Left lobe of liver (tissue), 2 donors: ENCODE measurements around the gene TSPAN32. TPM values are rescaled to one million over a fixed set of nuclear protein-coding genes. Genes with fewer than 3 reads are reported as not detected.
A peak's percentile ranks its signal among the peaks of the same experiment; 100 is the strongest.

Experiments
- ATAC-seq: fragments of 200-7000 bp; cut with Tn5 transposase; one replicate; pipeline ENCODE4 v1.9.1; 2020; ENCODE audit warnings: mild to moderate bottlenecking, moderate library complexity
- DNase-seq: peaks from one replicate; pipeline ENCODE4 v3.0.0-alpha.2; 2020; ENCODE audit warnings: low spot score
- total RNA-seq: library from RNA; stranded (reverse); gene quantifications from one replicate; pipeline ENCODE4 v1.2.1, GENCODE V29; 2021
- donor health status: DM: no; HTN: no; CAD: no; lungs with moderate emphysema.
- donor health status: DM: no; HTN: yes; CAD: no.

The TSPAN32 gene
- total RNA-seq, 1 donor from 2014 or later, result 0.35 TPM

- no peak for ATAC-seq
- no peak for DNase-seq
Measured at GRCh38 chr11:2266586-2267305, 35.1 kb upstream of the TSPAN32 start.

- DNase-seq (no peak), ATAC-seq (no peak)
Measured at GRCh38 chr11:2267306-2267850, 34.4 kb upstream of the TSPAN32 start.

DNA sequence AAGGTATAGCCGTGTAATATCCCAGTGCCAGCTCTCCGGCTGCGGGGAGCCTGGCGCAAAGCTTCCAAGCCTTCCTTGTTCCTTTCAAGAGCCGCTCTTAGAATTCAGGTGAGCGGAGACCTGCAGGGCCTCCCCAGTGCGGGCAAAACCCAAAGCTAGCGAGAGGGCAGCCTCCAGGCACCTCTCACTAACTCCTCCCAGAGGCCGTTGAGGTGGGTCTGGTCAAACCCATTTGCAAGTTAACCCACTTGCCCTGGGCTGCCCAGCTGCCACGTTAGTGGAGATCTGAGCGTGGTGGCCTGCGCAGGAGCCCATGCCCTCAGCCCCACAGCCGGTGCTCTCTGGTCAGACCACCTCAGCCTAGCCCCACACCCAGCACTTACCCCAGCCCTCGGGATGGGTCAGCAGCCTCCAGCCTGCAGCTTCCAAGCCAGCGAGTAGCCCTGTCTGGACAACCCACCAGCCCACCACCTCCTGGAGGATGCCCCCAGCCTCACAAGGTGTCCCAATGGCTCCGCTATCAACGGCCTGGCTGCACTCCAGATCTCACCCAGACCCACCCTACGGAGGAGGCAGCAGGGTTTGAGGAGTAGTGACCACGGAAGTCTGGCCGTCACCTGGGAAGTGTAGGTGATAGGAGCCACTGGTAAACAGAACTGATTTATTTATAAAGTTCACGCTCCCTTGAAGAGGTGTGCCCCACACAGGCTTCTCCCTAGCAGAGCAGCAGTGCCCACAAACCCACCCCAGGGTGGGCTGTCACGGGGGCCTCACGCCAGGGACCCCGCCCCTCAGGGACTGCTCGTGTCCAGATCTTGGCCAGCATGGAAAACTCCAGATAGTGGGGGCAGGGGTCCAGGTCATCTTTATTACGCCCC, 33.7 kb upstream of the TSPAN32 start:
- no peak for DNase-seq
- ATAC-seq, result no peak

DNA sequence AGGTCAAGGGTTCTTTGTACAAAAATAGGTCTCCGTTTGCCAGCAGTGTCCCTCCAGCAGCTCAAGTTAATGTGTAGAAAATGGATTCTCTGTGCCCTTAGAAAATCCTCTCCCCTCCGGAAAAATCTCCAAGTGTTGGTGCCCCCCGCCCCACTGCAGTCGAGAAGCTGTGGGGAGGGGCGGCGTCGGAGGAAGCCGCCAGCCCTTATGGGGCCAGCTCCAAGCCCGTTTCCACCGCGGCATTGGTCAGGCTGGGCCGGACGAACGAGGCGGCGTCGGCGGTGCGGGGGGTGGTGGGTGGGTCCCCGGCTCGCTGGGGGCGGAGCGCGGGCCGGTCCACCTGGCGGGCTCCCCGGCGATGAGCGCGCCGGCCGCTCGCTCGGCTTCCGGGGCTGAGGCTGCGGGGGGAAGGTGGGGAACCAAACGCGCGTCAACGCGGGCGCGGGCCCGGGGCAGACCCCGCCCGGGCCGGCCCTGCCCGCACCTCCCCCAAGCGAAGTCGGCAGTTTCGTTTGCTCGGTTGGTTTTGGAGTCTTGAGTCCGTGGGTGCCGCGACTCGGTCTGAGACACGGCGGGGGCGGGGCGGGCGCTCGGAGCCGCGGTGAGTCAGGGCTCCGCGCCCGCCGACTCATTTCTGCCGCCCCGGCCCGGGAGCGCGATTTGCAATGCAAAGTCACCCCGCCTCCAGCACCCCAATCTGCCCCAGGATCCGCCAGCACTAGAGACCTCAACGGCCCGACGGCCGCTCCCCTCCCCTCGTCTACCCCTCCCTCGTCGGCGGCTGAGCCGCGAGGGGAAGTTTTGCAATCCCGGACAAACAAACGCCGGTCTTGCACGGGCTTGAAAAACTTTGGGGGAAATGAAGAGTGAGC, 32.8 kb upstream of the TSPAN32 start:
- peak; percentile 66 for ATAC-seq

DNA sequence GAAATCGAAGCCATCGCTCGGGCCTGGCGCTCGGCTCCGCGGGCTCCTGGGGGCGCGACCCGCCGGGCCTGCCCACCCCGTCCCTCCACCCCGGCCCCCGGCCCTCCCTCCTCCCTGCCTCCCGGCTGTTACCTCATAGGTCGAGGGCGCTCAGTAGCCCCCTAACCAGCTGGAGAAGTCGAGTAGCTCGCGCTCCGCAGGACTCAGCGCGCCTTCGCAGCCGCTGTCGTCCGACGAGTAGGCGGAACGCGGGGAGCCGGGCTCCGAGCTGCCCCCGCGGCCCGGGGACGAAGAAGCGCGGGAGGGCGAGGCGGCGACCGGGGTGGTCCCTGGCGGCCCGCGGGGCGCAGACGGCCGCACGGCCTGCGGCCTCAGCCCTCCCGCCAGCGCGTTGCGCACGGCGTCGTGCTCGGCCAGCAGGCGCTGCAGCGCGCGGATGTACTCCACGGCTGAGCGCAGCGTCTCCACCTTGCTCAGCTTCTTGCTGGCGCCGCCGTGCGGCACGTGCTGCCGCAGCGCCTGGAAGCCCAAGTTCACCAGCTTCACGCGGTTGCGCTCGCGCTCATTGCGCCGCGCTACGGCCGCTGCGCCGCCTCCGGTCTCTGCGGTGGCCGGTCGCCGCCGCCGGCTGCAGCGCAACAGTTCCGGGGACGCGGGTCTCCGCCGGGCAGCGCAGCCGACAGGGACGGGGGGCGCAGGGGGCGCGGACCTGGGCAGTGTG, 32.1 kb upstream of the TSPAN32 start:
- ATAC-seq, result peak; percentile 65
- peak; percentile 59 for DNase-seq

More for the DNA sequence above, 32.8 kb upstream of the TSPAN32 start:
- DNase-seq, result peak; percentile 49

GRCh38 chr11:2270322-2271076, 31.3 kb upstream of the TSPAN32 start, which contains the start of gene ASCL2:
Gene ASCL2 (minus strand): TSS chr11:2270588. CDS start chr11:2270332, 256 bp downstream.
- ATAC-seq (no peak), DNase-seq (peak; percentile 46)

DNA sequence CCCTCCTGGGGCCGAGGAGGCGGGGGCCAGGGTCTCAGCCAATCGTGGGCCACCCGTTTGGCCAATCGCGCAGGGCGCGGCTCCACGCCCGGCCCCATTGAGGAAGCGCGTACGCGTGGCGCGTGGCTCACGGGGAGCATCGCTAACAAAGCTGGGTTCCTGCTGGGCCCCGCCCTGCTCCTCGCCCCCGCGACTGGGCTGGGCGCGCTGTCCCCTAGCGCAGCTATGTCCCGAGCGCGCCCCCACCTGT, 30.8 kb upstream of the TSPAN32 start:
- peak; percentile 20 for ATAC-seq
- no peak for DNase-seq

GRCh38 chr11:2271327-2272227, 30.2 kb upstream of the TSPAN32 start:
- ATAC-seq, result no peak
- DNase-seq, result peak; percentile 41

GRCh38 chr11:2272228-2272945, 29.4 kb upstream of the TSPAN32 start:
- no peak for ATAC-seq
- peak; percentile 34 for DNase-seq

GRCh38 chr11:2272946-2273280, 28.9 kb upstream of the TSPAN32 start:
- DNase-seq (peak; percentile 32), ATAC-seq (no peak)

DNA sequence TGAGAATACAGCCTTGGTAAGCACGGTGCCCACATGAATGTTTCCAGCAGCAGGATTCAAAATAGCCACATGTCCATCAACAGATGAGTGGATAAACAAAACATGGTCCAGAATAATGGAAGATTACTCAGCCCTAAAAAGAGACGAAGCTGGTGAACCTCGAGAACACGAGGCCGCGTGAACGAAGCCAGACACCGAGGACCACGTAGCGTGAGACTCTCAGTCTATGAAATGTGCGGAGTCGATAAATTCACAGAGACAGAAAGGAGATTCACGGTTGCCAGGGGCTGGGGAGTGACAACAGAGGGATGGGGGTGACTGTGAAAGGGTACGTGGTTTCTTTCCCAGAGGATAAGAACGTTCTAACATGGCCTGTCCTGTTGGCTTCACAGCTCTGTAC, 28.5 kb upstream of the TSPAN32 start:
- DNase-seq, result peak; percentile 3
- ATAC-seq, result no peak

GRCh38 chr11:2273771-2274170, 28.0 kb upstream of the TSPAN32 start:
- no peak for ATAC-seq
- DNase-seq, result peak; percentile 27

- ATAC-seq (no peak), DNase-seq (peak; percentile 38)
Measured at GRCh38 chr11:2275334-2276279, 26.2 kb upstream of the TSPAN32 start.

DNA sequence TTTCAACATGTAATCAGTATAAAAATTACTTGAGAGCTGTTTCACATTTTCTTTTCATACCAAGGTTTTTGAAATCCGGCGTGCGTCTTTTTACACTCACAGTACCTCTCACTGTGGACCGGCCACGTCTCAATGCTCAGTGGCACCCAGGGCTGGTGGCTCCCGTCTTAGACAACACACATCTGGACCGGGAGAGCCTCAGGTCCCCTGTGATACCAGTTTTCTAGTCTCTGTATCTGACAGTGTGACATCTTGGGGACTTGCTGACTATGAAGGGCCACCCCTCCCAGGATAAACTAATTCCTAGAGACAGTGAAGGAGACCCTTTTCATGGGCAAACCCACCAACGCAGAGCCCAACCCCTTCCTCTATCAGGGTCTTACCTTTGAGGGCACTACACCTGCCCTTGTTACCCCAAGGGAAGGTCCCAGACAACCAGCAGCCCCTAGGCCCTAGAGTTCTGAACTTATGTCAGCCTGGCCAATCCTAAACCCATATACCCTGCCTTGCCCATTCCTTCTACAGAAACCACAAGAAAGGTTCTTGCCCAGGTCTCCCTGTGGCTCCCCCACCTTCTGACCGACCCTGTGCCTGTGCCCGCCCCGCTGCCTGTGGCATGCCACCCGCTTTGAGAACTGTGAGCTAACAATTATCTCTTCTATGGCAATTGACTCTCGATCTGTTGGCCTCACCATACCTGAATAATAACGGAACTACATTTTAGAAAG, 25.4 kb upstream of the TSPAN32 start:
- ATAC-seq (no peak), DNase-seq (peak; percentile 29)

DNA sequence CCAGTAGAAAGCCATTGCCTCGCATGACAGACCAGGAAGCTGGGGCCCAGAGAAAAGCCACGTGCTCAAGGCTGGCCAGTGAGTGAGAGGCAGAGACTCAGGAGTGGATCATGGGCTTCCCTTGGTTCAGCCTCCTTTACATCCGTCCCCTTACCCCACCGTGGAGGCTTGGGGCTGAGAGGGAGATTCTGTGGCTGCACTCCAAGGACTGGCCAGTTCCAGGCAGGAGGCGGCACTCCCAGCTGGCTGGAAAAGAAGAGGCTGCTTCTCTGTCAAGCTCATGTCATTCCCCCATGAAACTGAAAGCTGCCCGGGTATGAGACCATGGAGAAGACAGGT, 24.8 kb upstream of the TSPAN32 start:
- DNase-seq (peak; percentile 37), ATAC-seq (no peak)

DNA sequence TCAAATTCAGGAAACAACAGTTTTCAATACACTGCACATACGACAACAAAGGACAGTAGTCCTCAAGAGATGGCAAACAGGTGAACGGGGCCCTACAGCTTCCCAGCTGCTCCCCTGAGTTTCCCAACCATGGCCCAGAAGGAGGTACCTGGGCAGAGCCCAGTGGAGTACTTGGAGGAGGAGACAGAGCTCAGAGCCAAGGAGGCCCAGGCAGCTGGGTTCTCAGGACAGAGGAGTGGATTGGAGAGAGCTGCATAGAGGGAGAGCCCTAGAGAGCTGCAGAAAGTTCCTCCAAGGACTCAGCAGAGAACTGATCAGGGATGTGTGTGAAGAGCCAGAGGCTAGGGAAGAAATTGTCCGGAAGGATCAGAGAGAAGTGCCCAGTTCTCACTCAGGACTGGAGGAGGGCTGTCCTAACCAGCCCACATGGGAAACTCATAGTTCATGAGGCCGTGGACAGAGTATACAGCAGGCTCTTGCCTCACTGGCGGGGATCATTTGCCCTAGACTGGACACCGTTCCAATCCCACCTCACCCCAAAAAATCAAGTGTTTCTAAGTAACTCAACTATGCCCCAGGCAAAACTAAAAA, 23.8 kb upstream of the TSPAN32 start:
- ATAC-seq (no peak), DNase-seq (peak; percentile 7)
